ENCODE data around the gene SYTL2. TPM values are rescaled to one million over a fixed set of nuclear protein-coding genes. Genes with fewer than 3 reads are reported as not detected.
"Not testable (repeated sequence)": the region's sequence is repeated elsewhere in the genome, so short reads cannot be mapped to it uniquely, and the experiment has no call there.

SYTL2 gene
- total RNA-seq, 2 experiments from 2014 or later = 9.5 to 11.2 TPM

DNA sequence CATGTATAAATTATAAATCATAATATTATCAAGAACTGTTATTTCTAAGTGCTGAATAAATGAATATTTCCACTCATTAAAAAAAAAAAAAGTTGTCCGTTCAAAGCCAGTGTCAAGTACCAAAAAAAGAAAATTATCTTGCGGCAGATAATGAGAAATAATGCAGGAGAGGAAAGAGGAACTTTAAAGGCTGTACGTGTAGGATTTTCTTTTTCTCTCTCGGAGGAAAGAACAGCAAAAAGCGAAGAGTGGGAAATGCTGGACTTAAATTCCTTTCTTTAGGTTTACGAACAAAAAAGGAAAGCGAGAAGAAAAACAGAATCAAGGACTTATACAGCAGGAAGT lies 43.2 kb upstream of the SYTL2 start:
- POLR2A ChIA-PET = interaction anchor here (0.9 to 1.2 kb wide), 3 partner anchors 9 to 186 kb away, joined by 3 to 4 read pairs (median 4); no protein-coding TSS in a partner anchor
- no peak for DNase-seq
- no peaks in the 10 kb centered on the region for H3K27me3 Mint-ChIP-seq

DNA sequence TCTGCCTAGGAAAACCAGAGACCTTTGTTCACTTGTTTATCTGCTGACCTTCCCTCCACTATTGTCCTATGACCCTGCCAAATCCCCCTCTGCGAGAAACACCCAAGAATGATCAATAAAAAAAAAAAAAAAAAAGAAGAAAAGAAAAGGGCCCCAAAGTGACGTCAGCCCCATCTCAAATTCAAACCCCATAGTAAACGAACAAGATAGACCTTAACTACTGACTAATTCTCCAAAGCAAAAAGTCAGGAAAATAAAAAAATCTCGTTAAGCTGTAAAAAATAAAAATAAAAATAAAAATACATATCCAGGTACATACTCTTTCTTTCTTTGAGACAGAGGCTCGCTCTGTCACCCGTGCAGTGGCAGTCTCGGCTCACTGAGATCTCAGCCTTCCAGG lies 42.6 kb upstream of the SYTL2 start:
- Mint-ChIP-seq H3K4me3 (peak overlapping the region; percentile 89), H3K36me3 (ENCODE audit: low read depth) (peaks cover 11% of the 10 kb centered on the region), H3K4me1 (ENCODE audit: low read depth) (peaks cover 10% of the 10 kb centered on the region)
- H3K27me3 Mint-ChIP-seq, H3K9me3 Mint-ChIP-seq, H3K27ac Mint-ChIP-seq, ATAC-seq, DNase-seq: not testable (repeated sequence)
- intact Hi-C loops (cut with micrococcal nuclease) = loop anchor here (10.0 kb wide), 2 partner anchors 351 to 441 kb away; no protein-coding TSS in a partner anchor
- POLR2A ChIA-PET = interaction anchor here (1.2 kb wide), 1 partner anchor 10 kb away, joined by 3 read pairs; no protein-coding TSS in a partner anchor
- CTCF ChIA-PET = interaction anchor here (2.0 kb wide), 1 partner anchor 11 kb away, joined by 15 read pairs; no protein-coding TSS in a partner anchor

More for the DNA sequence above, 43.2 kb upstream of the SYTL2 start:
- Mint-ChIP-seq H3K4me1 (ENCODE audit: low read depth) (peaks cover 10% of the 10 kb centered on the region), H3K4me3 (peak overlapping the region; percentile 89), H3K36me3 (ENCODE audit: low read depth) (peaks cover 11% of the 10 kb centered on the region), H3K27ac (peak overlapping the region; percentile 93), H3K9me3 (peaks cover 5% of the 10 kb centered on the region)
- CTCF ChIA-PET = interaction anchor here (0.6 to 2.1 kb wide), 49 partner anchors 8 to 838 kb away, joined by 3 to 29 read pairs (median 4); partner anchors contain the start of genes HIKESHI and PICALM
- TF ChIP-seq, protein P1, sequence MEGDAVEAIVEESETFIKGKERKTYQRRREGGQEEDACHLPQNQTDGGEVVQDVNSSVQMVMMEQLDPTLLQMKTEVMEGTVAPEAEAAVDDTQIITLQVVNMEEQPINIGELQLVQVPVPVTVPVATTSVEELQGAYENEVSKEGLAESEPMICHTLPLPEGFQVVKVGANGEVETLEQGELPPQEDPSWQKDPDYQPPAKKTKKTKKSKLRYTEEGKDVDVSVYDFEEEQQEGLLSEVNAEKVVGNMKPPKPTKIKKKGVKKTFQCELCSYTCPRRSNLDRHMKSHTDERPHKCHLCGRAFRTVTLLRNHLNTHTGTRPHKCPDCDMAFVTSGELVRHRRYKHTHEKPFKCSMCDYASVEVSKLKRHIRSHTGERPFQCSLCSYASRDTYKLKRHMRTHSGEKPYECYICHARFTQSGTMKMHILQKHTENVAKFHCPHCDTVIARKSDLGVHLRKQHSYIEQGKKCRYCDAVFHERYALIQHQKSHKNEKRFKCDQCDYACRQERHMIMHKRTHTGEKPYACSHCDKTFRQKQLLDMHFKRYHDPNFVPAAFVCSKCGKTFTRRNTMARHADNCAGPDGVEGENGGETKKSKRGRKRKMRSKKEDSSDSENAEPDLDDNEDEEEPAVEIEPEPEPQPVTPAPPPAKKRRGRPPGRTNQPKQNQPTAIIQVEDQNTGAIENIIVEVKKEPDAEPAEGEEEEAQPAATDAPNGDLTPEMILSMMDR (IDR thresholded peaks at IDR 0.05) = no peak
- intact Hi-C loops (cut with micrococcal nuclease) = loop anchor here (10.0 kb wide), 2 partner anchors 351 to 441 kb away; no protein-coding TSS in a partner anchor
- no peak for ATAC-seq

DNA sequence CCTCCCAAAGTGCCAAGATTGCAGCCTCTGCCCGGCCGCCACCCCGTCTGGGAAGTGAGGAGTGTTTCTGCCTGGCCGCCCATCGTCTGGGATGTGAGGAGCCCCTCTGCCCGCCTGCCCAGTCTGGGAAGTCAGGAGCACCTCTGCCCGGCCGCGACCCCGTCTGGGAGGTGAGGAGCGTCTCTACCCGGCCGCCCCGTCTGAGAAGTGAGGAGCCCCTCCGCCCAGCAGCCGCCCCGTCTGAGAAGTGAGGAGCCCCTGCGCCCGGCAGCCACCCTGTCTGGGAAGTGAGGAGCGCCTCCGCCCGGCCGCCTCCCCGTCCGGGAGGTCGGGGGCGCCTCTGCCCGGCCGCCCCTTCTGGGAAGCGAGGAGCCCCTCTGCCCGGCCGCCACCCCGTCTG lies 41.8 kb upstream of the SYTL2 start:
- DNase-seq, ATAC-seq, POLR2A ChIA-PET, H3K4me3 Mint-ChIP-seq, H3K27me3 Mint-ChIP-seq, H3K9me3 Mint-ChIP-seq, H3K27ac Mint-ChIP-seq, CTCF ChIA-PET: not testable (repeated sequence)
- intact Hi-C loops (cut with micrococcal nuclease) = loop anchor here (10.0 kb wide), 2 partner anchors 352 to 442 kb away; no protein-coding TSS in a partner anchor
- H3K4me1 Mint-ChIP-seq (ENCODE audit: low read depth) = peaks cover 10% of the 10 kb centered on the region
- H3K36me3 Mint-ChIP-seq (ENCODE audit: low read depth) = peaks cover 11% of the 10 kb centered on the region

DNA sequence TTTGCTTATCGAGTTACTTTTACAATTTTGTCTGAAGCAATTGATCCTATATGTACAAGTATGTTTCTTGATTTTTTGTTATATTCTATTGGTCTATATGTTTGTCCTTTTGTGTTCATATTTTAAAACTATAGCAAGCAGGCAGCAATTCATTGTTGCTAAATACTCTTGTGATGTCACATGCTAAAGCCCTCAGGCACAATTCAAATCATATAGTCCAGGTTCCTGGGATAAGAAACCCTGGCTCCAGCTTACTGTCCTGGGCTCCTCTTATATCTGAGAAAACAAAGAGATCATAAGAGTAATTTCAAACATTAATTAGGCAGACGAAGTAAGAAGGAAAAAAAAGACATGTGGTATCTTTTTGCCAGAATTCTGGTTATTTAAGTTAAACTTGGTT lies 37.6 kb upstream of the SYTL2 start:
- POLR2A ChIA-PET = no interaction called here
- peaks cover 7% of the 10 kb centered on the region for H3K4me1 Mint-ChIP-seq (ENCODE audit: low read depth)
- intact Hi-C loops (cut with micrococcal nuclease) = no loop called here
- peaks cover 11% of the 10 kb centered on the region for H3K36me3 Mint-ChIP-seq (ENCODE audit: low read depth)
- H3K4me3 Mint-ChIP-seq = no peak overlapping the region
- CTCF ChIA-PET = no interaction called here
- ATAC-seq (no peak), DNase-seq (no peak)
- TF ChIP-seq, protein P1 (IDR thresholded peaks at IDR 0.05) = no peak
- no peak overlapping the region for H3K27ac Mint-ChIP-seq
- H3K27me3 Mint-ChIP-seq = no peaks in the 10 kb centered on the region
- H3K9me3 Mint-ChIP-seq = peaks cover 5% of the 10 kb centered on the region

DNA sequence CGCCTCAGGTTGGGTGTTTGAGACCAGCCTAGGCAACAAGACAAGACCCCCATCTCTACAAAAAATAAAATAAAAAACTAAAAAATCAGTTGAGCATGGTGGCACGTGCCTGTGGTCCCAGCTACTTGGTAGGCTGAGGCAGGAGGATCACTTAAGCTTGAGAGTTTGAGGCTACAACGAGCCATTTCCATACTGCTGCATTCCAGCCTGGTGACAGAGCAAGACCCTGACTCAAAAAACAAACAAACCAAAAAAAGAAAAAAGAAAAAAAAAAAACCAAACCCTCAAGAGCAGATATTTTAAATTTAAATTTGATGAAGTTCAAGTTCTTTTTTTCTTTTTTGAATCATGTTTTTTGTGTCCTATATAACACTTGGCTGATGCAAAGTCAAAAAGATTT lies 37.1 kb upstream of the SYTL2 start:
- POLR2A ChIA-PET = no interaction called here
- TF ChIP-seq, protein P1 (IDR thresholded peaks at IDR 0.05) = no peak
- H3K36me3 Mint-ChIP-seq (ENCODE audit: low read depth) = peaks cover 9% of the 10 kb centered on the region
- no peak overlapping the region for H3K4me3 Mint-ChIP-seq
- H3K27ac Mint-ChIP-seq = no peak overlapping the region
- CTCF ChIA-PET = no interaction called here
- DNase-seq = no peak
- H3K9me3 Mint-ChIP-seq = peaks cover 3% of the 10 kb centered on the region
- intact Hi-C loops (cut with micrococcal nuclease) = no loop called here
- ATAC-seq = no peak
- H3K27me3 Mint-ChIP-seq = no peaks in the 10 kb centered on the region
- H3K4me1 Mint-ChIP-seq (ENCODE audit: low read depth) = peaks cover 7% of the 10 kb centered on the region

DNA sequence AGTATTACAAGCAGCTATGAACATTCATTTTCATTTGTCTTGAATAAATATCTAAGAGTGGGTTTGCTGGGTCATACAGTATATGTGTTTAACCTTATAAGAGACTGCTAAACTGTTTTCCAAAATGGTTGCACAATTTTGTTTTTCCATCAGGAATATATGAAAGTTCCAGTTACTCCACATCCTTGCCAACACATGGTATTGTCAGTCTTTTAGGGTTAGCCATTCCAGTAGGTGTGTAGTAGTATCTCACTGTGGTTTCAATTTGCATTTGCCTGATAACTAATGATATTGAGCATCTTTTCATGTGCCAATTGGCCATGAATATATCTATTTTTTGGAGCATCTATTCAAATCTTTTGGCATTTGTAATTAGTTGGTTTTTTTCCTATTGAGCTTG lies 36.5 kb upstream of the SYTL2 start:
- ATAC-seq (no peak), DNase-seq (no peak)
- intact Hi-C loops (cut with micrococcal nuclease) = no loop called here
- TF ChIP-seq, protein P1 (IDR thresholded peaks at IDR 0.05) = no peak
- ChIA-PET POLR2A (no interaction called here), CTCF (no interaction called here)
- Mint-ChIP-seq H3K27me3 (no peaks in the 10 kb centered on the region), H3K36me3 (ENCODE audit: low read depth) (peaks cover 8% of the 10 kb centered on the region), H3K9me3 (peaks cover 3% of the 10 kb centered on the region), H3K4me1 (ENCODE audit: low read depth) (peaks cover 7% of the 10 kb centered on the region), H3K27ac (no peak overlapping the region), H3K4me3 (no peak overlapping the region)

All from activated CD8-positive, alpha-beta T cell treated with anti-CD3 and anti-CD28 coated beads for 36 hours (primary cell).